BLaER1 treated with 17β-estradiol and CSF1 and Interleukin-3, amounts not matched to agents 10 nM and 100 nM (cell line): ENCODE results near the gene UTP3.
"Not testable (repeated sequence)": the region's sequence is repeated elsewhere in the genome, so short reads cannot be mapped to it uniquely, and the experiment has no call there.

Experiments
- H3K27ac ChIP-seq, 11 experiments: shearing (Covaris generic); formaldehyde crosslinking; 2 replicates each; pipeline ENCODE4 v1.8.1; 2022
- H3K27me3 ChIP-seq, 11 experiments: shearing (Covaris generic); formaldehyde crosslinking; 2 replicates each; pipeline ENCODE4 v1.8.1; 2022
- H3K36me3 ChIP-seq, 11 experiments: shearing (Covaris generic); formaldehyde crosslinking; 2 replicates each; pipeline ENCODE4 v1.8.1; 2022
- H3K4me1 ChIP-seq, 10 experiments: shearing (Covaris generic); formaldehyde crosslinking; 2 replicates each; pipeline ENCODE4 v1.8.1; 2022
- H3K4me2 ChIP-seq, 11 experiments: shearing (Covaris generic); formaldehyde crosslinking; 2 replicates each; pipeline ENCODE4 v1.8.1; 2022
- H3K4me3 ChIP-seq, 10 experiments: shearing (Covaris generic); formaldehyde crosslinking; 2 replicates each; pipeline ENCODE4 v1.8.1; 2022
- H3K9ac ChIP-seq, 11 experiments: shearing (Covaris generic); formaldehyde crosslinking; 2 replicates each; pipeline ENCODE4 v1.8.1; 2022
- H3K9me3 ChIP-seq, 11 experiments: shearing (Covaris generic); formaldehyde crosslinking; replicated peaks in 1 of 11; 2 replicates each; pipeline ENCODE4 v1.8.1; 2022
- H4K20me1 ChIP-seq, 11 experiments: shearing (Covaris generic); formaldehyde crosslinking; 2 replicates each; pipeline ENCODE4 v1.8.1; 2022
- Cebpa-rat ChIP-seq, 11 experiments: shearing (Covaris generic); IDR thresholded peaks; 2 replicates each; pipeline ENCODE4 v1.8.1; 2022

UTP3 gene

GRCh38 chr4:70687821-70688794 lies at the start of gene UTP3:
TSS of gene UTP3 (plus strand) at chr4:70688532. CDS start at chr4:70688678, 146 bp downstream.
- peaks cover 35 to 50% (median 42%) of the 10 kb centered on the region in 10 experiments for H3K4me1 ChIP-seq
- no peak for TF ChIP-seq Cebpa-rat (IDR thresholded peaks at IDR 0.05)
- peak within 1 kb of the TSS; percentile 84 to 99 (median 95) for H3K4me2 ChIP-seq
- H4K20me1 ChIP-seq, result peaks cover 12 to 46% (median 40%) of the 10 kb centered on the region in 11 experiments; a peak in 19 of 22 replicates
- H3K36me3 ChIP-seq, result peaks cover 3 to 39% (median 22%) of the 10 kb centered on the region in 11 experiments; a peak in 17 of 22 replicates
- H3K4me3 ChIP-seq, result peak within 1 kb of the TSS; percentile 80 to 94 (median 86)
- peak within 1 kb of the TSS; percentile 86 to 95 (median 91) for H3K27ac ChIP-seq
- H3K9me3 ChIP-seq, result no peaks in the 10 kb centered on the region
- H3K9ac ChIP-seq, result peak within 1 kb of the TSS; percentile 85 to 94 (median 92)
- H3K27me3 ChIP-seq, result no peaks in the 10 kb centered on the region

DNA sequence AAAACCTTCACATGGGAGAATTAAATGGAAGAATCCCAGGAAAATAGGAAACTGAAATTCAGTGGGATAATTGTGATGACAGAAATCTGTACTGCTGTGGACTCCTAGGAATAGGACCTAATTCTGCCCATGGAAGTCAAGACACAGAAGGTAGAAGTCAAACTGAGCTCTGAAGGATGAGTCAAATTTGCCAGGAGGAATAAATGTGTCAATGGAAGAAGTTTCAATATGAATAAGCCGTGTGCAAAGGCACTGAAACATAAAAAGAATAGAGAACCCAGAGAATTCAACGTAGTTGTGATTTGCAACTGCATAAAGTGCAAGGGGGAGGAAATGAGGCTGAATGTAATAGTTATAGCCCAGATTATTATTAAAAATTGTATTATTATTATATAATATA lies 48.1 kb upstream of the UTP3 start:
- TF ChIP-seq Cebpa-rat (IDR thresholded peaks at IDR 0.05), result no peak
- Histone ChIP-seq H3K4me3 (no peak overlapping the region), H4K20me1 (no peaks in the 10 kb centered on the region), H3K9me3 (no peaks in the 10 kb centered on the region), H3K36me3 (no peaks in the 10 kb centered on the region), H3K4me2 (no peak overlapping the region), H3K27me3 (no peaks in the 10 kb centered on the region), H3K4me1 (no peaks in the 10 kb centered on the region), H3K9ac (no peak overlapping the region), H3K27ac (no peak overlapping the region)

- H4K20me1 ChIP-seq, H3K36me3 ChIP-seq, H3K4me1 ChIP-seq, H3K9ac ChIP-seq, H3K4me2 ChIP-seq, H3K27ac ChIP-seq, H3K9me3 ChIP-seq, H3K27me3 ChIP-seq, H3K4me3 ChIP-seq: not testable (repeated sequence)
Observed at GRCh38 chr4:70650741-70651140, 37.6 kb upstream of the UTP3 start.

GRCh38 chr4:70651864-70652506 lies 36.3 kb upstream of the UTP3 start:
- Histone ChIP-seq H3K9ac (no peak overlapping the region), H3K9me3 (no peaks in the 10 kb centered on the region)
- TF ChIP-seq Cebpa-rat (IDR thresholded peaks at IDR 0.05), result no peak

DNA sequence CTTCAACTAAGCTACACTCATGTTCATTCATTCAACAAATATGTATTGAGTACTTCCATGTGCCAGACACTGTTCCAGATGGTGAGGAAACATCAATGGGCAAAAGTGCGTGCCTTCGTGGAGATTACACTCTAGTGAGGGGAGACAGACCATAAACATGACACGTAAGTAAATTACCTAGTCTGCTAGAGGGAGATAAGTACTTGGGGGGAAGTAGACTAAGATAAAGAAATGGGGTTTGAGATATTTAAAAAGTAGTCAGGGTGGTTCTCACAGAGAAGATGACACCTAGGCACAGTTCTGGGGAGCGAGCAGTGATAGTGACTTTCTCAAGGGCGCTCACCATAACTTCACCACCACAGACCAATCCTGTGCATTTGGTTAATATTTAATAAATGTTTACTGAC lies 33.7 kb upstream of the UTP3 start:
- Histone ChIP-seq H3K4me1 (peaks cover 0 to 7% (median 0%) of the 10 kb centered on the region in 10 experiments; a peak in 1 of 20 replicates), H3K9ac (no peak overlapping the region), H3K4me3 (no peak overlapping the region), H3K9me3 (no peaks in the 10 kb centered on the region), H4K20me1 (no peaks in the 10 kb centered on the region), H3K27ac (no peak overlapping the region), H3K4me2 (no peak overlapping the region), H3K27me3 (no peaks in the 10 kb centered on the region), H3K36me3 (no peaks in the 10 kb centered on the region)
- no peak for TF ChIP-seq Cebpa-rat (IDR thresholded peaks at IDR 0.05)

More at GRCh38 chr4:70651864-70652506, 36.3 kb upstream of the UTP3 start:
- Histone ChIP-seq H3K27ac (no peak overlapping the region), H3K27me3 (no peaks in the 10 kb centered on the region), H3K4me2 (no peak overlapping the region), H3K4me3 (no peak overlapping the region), H4K20me1 (no peaks in the 10 kb centered on the region), H3K4me1 (no peaks in the 10 kb centered on the region), H3K36me3 (no peaks in the 10 kb centered on the region)

GRCh38 chr4:70657326-70657725 lies 31.0 kb upstream of the UTP3 start:
- Histone ChIP-seq H3K27me3 (no peaks in the 10 kb centered on the region), H3K4me1 (peaks cover 0 to 8% (median 0%) of the 10 kb centered on the region in 10 experiments; a peak in 2 of 20 replicates), H3K27ac (no peak overlapping the region), H3K9me3 (no peaks in the 10 kb centered on the region), H3K9ac (no peak overlapping the region), H4K20me1 (no peaks in the 10 kb centered on the region), H3K4me2 (no peak overlapping the region), H3K4me3 (no peak overlapping the region), H3K36me3 (no peaks in the 10 kb centered on the region)
- no peak for TF ChIP-seq Cebpa-rat (IDR thresholded peaks at IDR 0.05)

- Histone ChIP-seq H3K4me1 (peaks cover 0 to 8% (median 0%) of the 10 kb centered on the region in 10 experiments; a peak in 2 of 20 replicates), H3K9me3 (no peaks in the 10 kb centered on the region), H3K4me3 (no peak overlapping the region), H3K36me3 (no peaks in the 10 kb centered on the region), H3K9ac (no peak overlapping the region), H3K27ac (no peak overlapping the region), H3K4me2 (peak overlapping the region in 2 of 11 experiments; percentile 13 to 33; a peak in 2 of 22 replicates), H4K20me1 (no peaks in the 10 kb centered on the region), H3K27me3 (no peaks in the 10 kb centered on the region)
- TF ChIP-seq Cebpa-rat (IDR thresholded peaks at IDR 0.05), result no peak
Observed at GRCh38 chr4:70658418-70658817, 29.9 kb upstream of the UTP3 start.

GRCh38 chr4:70660106-70660505 lies 28.2 kb upstream of the UTP3 start:
- H3K36me3 ChIP-seq, result no peaks in the 10 kb centered on the region
- H3K27ac ChIP-seq, result no peak overlapping the region
- no peaks in the 10 kb centered on the region for H3K27me3 ChIP-seq
- no peaks in the 10 kb centered on the region for H4K20me1 ChIP-seq
- H3K9me3 ChIP-seq, result no peaks in the 10 kb centered on the region
- H3K4me1 ChIP-seq, result peaks cover 0 to 8% (median 0%) of the 10 kb centered on the region in 10 experiments; a peak in 2 of 20 replicates
- H3K4me3 ChIP-seq, result no peak overlapping the region
- H3K4me2 ChIP-seq, result no peak overlapping the region
- no peak overlapping the region for H3K9ac ChIP-seq
- TF ChIP-seq Cebpa-rat (IDR thresholded peaks at IDR 0.05), result no peak

DNA sequence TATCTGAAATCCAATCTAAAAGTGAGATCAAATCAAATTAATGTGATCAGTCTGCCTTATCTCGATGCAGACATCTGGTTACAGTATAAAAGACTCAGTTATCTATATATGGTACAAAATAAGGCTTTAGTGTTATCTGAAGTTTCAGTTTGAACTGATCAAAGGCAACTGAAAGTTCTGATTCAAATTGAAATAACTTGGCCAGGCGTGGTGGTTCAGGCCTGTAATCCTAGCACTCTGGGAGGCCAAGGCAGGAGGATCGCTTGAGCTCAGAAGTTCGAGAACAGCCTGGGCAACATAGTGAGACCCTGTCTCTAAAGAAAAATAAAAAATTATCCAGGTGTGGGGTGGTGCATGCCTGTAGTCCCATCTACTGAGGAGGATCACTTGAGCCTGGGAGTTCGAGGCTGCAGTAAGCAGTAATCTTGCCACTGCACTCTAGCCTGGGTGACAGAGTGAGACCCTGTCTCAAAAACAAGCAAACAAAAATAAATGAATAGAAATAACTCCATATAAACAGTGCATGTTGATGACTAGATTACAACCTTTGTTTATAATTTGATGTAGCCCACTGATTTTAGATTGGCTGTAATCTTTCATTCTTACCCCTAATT lies 26.9 kb upstream of the UTP3 start:
- H3K36me3 ChIP-seq, H3K27ac ChIP-seq, H3K9me3 ChIP-seq, H3K4me2 ChIP-seq, H3K4me3 ChIP-seq, H4K20me1 ChIP-seq, H3K9ac ChIP-seq, H3K27me3 ChIP-seq: not testable (repeated sequence)
- H3K4me1 ChIP-seq, result peaks cover 3 to 15% (median 7%) of the 10 kb centered on the region in 10 experiments; a peak in 11 of 20 replicates
